Measurements from ENCODE around the gene STIM1. TPM values are rescaled to one million over a fixed set of nuclear protein-coding genes. Genes with fewer than 3 reads are reported as not detected.

The STIM1 gene
- total and polyA plus RNA-seq, 4 donors, result 12.1 to 56.4 (median 41.2) TPM

GRCh38 chr11:3901249-3902025 is 46.0 kb downstream of the STIM1 start:
- DNase-seq, result no peak
- Histone ChIP-seq H3K36me3 (ENCODE audit: control insufficient read depth in 4 of 4, insufficient read depth in 4 of 4, low read length in 4 of 4) (no peaks in the 10 kb centered on the region), H3K4me3 (no peak overlapping the region), H3K4me1 (ENCODE audit: control insufficient read depth in 5 of 5, insufficient read depth in 5 of 5, low read length in 5 of 5) (peaks cover 3 to 21% (median 8%) of the 10 kb centered on the region in 5 donors), H3K9ac (ENCODE audit: insufficient read depth in 1 of 2, low read length in 2 of 2) (no peak overlapping the region), H3K27me3 (ENCODE audit: control insufficient read depth in 3 of 3, insufficient read depth in 3 of 3, low read length in 2 of 3) (no peaks in the 10 kb centered on the region), H3K27ac (ENCODE audit: low read depth in 1 of 2, low read length in 1 of 2) (no peak overlapping the region), H3K9me3 (ENCODE audit: control insufficient read depth in 4 of 4, insufficient read depth in 3 of 4, low read length in 3 of 4) (no peaks in the 10 kb centered on the region)
- WGBS, 2 donors, result 89 to 92% methylated on average over 6 of the region's 6 CpGs
- TF ChIP-seq CTCF (IDR thresholded peaks at IDR 0.05; ENCODE audit: control extremely low read depth, extremely low read depth), result no peak
- ATAC-seq (ENCODE audit: insufficient read depth, low FRiP score), result no peak

GRCh38 chr11:3902441-3902840 is 47.0 kb downstream of the STIM1 start:
- H3K36me3 ChIP-seq (ENCODE audit: control insufficient read depth in 4 of 4, insufficient read depth in 4 of 4, low read length in 4 of 4), result no peaks in the 10 kb centered on the region
- 78 to 89% methylated on average over 7 of the region's 7 CpGs for WGBS, 2 donors
- H3K4me3 ChIP-seq, result no peak overlapping the region
- H3K9ac ChIP-seq (ENCODE audit: insufficient read depth in 1 of 2, low read length in 2 of 2), result no peak overlapping the region
- H3K27me3 ChIP-seq (ENCODE audit: control insufficient read depth in 3 of 3, insufficient read depth in 3 of 3, low read length in 2 of 3), result no peaks in the 10 kb centered on the region
- peaks cover 3 to 21% (median 5%) of the 10 kb centered on the region in 5 donors for H3K4me1 ChIP-seq (ENCODE audit: control insufficient read depth in 5 of 5, insufficient read depth in 5 of 5, low read length in 5 of 5)
- DNase-seq (no peak), ATAC-seq (ENCODE audit: insufficient read depth, low FRiP score) (no peak)
- no peaks in the 10 kb centered on the region for H3K9me3 ChIP-seq (ENCODE audit: control insufficient read depth in 4 of 4, insufficient read depth in 3 of 4, low read length in 3 of 4)
- TF ChIP-seq CTCF (IDR thresholded peaks at IDR 0.05; ENCODE audit: control extremely low read depth, extremely low read depth), result no peak
- H3K27ac ChIP-seq (ENCODE audit: low read depth in 1 of 2, low read length in 1 of 2), result peak overlapping the region in 1 of 2 donors; percentile 42

- 67 to 91% methylated on average over 1 of the region's 1 CpG for WGBS, 2 donors
- ATAC-seq (ENCODE audit: insufficient read depth, low FRiP score), result no peak
These were observed 47.9 kb downstream of the STIM1 start for GRCh38 chr11:3903207-3903896.

More at GRCh38 chr11:3903207-3903896, 47.9 kb downstream of the STIM1 start:
- H3K27me3 ChIP-seq (ENCODE audit: control insufficient read depth in 3 of 3, insufficient read depth in 3 of 3, low read length in 2 of 3), result no peaks in the 10 kb centered on the region
- no peak for TF ChIP-seq CTCF (IDR thresholded peaks at IDR 0.05; ENCODE audit: control extremely low read depth, extremely low read depth)
- no peak for DNase-seq
- no peak overlapping the region for H3K4me3 ChIP-seq
- H3K36me3 ChIP-seq (ENCODE audit: control insufficient read depth in 4 of 4, insufficient read depth in 4 of 4, low read length in 4 of 4), result no peaks in the 10 kb centered on the region
- H3K9ac ChIP-seq (ENCODE audit: insufficient read depth in 1 of 2, low read length in 2 of 2), result no peak overlapping the region
- no peaks in the 10 kb centered on the region for H3K9me3 ChIP-seq (ENCODE audit: control insufficient read depth in 4 of 4, insufficient read depth in 3 of 4, low read length in 3 of 4)
- peaks cover 3 to 21% (median 10%) of the 10 kb centered on the region in 5 donors for H3K4me1 ChIP-seq (ENCODE audit: control insufficient read depth in 5 of 5, insufficient read depth in 5 of 5, low read length in 5 of 5)
- H3K27ac ChIP-seq (ENCODE audit: low read depth in 1 of 2, low read length in 1 of 2), result no peak overlapping the region
